OCI-LY3 (cell line): Measurements from ENCODE around the gene TRAF3.

Experiments used
- EZH2phosphoT487 ChIP-seq: fragments of 200-600 bp; shearing (Covaris generic); IDR thresholded peaks from 2 replicates; pipeline ENCODE4 v1.6.1; 2018; ENCODE audit warnings: antibody characterized with exemption, mixed run types, low read depth
- TF ChIP-seq, protein P1 (sequence below): fragments of 200-600, 300-600 bp; sonication (generic); IDR thresholded peaks from 2 replicates; pipeline ENCODE4 v1.5.1; 2014; ENCODE audit warnings: antibody characterized with exemption, low read length, low read depth

DNA sequence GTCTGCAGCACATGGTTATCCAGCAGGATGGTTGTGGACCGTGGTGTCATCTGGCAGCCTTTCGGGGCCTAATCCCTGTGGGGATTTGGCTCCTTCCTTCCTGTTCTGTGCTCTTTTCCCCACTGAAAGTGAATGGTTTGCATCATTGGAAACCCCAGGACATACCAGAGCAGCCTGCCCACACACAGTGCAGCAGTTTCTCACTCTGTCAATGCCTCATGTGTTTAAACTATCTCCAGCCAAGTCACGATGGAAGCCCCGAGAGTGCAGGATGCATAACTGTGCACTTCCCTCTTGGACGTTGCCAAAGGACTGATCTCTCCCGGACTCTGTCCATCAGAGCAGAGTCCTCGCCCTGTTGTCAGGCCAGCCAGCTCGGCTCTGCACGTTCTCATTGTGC, 116.2 kb downstream of the TRAF3 start:
- TF ChIP-seq, protein P1, sequence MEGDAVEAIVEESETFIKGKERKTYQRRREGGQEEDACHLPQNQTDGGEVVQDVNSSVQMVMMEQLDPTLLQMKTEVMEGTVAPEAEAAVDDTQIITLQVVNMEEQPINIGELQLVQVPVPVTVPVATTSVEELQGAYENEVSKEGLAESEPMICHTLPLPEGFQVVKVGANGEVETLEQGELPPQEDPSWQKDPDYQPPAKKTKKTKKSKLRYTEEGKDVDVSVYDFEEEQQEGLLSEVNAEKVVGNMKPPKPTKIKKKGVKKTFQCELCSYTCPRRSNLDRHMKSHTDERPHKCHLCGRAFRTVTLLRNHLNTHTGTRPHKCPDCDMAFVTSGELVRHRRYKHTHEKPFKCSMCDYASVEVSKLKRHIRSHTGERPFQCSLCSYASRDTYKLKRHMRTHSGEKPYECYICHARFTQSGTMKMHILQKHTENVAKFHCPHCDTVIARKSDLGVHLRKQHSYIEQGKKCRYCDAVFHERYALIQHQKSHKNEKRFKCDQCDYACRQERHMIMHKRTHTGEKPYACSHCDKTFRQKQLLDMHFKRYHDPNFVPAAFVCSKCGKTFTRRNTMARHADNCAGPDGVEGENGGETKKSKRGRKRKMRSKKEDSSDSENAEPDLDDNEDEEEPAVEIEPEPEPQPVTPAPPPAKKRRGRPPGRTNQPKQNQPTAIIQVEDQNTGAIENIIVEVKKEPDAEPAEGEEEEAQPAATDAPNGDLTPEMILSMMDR: no peak
- no peak for TF ChIP-seq EZH2phosphoT487
